HEK293 (cell line): Measurements from ENCODE around the gene FDCSP.

Source experiments
- CTCF ChIA-PET: fragments of 350-600 bp; formaldehyde crosslinking; extraction: SDS; loops from one replicate; lab custom pipeline; 2021; ENCODE audit warnings: antibody characterized with exemption; lab: Yijun Ruan, JAX
- POLR2A ChIA-PET: fragments of 300-600 bp; formaldehyde crosslinking; extraction: SDS; loops from one replicate; lab custom pipeline; 2020; ENCODE audit warnings: antibody characterized with exemption, inconsistent platforms; lab: Yijun Ruan, JAX
- H3K27ac ChIP-seq: fragments of 200-500 bp; sonication (Bioruptor generic); 2 replicates; pipeline ENCODE4 v1.5.1; 2014; ENCODE audit warnings: low read depth, low read length, control low read depth, inconsistent platforms; ENCODE audit errors: extremely low read depth
- H3K36me3 ChIP-seq, 2 experiments: fragments of 200-500 bp in 1 of 2; sonication (Bioruptor generic) in 1 of 2; 1 replicate in 1 of 2; 2 replicates in 1 of 2; pipeline ENCODE4 v1.5.1; 2014 to 2017; ENCODE audit warnings: inconsistent platforms in 2 of 2, low read length in 2 of 2; ENCODE audit not compliant: control insufficient read depth in 2 of 2, insufficient read depth in 1 of 2
- H3K4me1 ChIP-seq: fragments of 200-500 bp; sonication (Bioruptor generic); 2 replicates; pipeline ENCODE4 v1.5.1; 2014; ENCODE audit warnings: mild to moderate bottlenecking, low read length, inconsistent platforms; ENCODE audit not compliant: control insufficient read depth, insufficient read depth
- H3K4me3 ChIP-seq: 2 replicates; pipeline ENCODE4 v1.5.1; 2011; ENCODE audit warnings: low read depth, mild to moderate bottlenecking, control low read depth, low read length, moderate library complexity
- H3K9me3 ChIP-seq: fragments of 200-500 bp; sonication (Bioruptor generic); 2 replicates; pipeline ENCODE4 v1.5.1; 2014; ENCODE audit warnings: low read depth, low read length, inconsistent platforms; ENCODE audit not compliant: control insufficient read depth, insufficient read depth
- KLF1 ChIP-seq: fragments of 450-650 bp; formaldehyde crosslinking; IDR thresholded peaks from 2 replicates; pipeline ENCODE4 v1.5.1; 2016; ENCODE audit warnings: missing biosample characterization, missing genetic modification characterization
- KLF16 ChIP-seq: fragments of 450-650 bp; formaldehyde crosslinking; IDR thresholded peaks from 2 replicates; pipeline ENCODE4 v1.5.1; 2017; ENCODE audit warnings: missing biosample characterization, missing genetic modification characterization
- OVOL3 ChIP-seq: fragments of 450-650 bp; formaldehyde crosslinking; IDR thresholded peaks from 2 replicates; pipeline ENCODE4 v1.5.1; 2016; ENCODE audit warnings: missing biosample characterization, missing genetic modification characterization
- PRDM2 ChIP-seq: fragments of 450-650 bp; formaldehyde crosslinking; IDR thresholded peaks from 2 replicates; pipeline ENCODE4 v1.5.1; 2016; ENCODE audit warnings: missing biosample characterization, missing genetic modification characterization, borderline replicate concordance
- SP7 ChIP-seq: fragments of 450-650 bp; formaldehyde crosslinking; IDR thresholded peaks from 2 replicates; pipeline ENCODE4 v1.5.1; 2016; ENCODE audit warnings: missing biosample characterization, missing genetic modification characterization
- YY1 ChIP-seq: fragments of 450-650 bp; formaldehyde crosslinking; IDR thresholded peaks from 2 replicates; pipeline ENCODE4 v1.5.1; 2018; ENCODE audit warnings: missing biosample characterization, missing genetic modification characterization
- ZBTB26 ChIP-seq: fragments of 450-650 bp; formaldehyde crosslinking; optimal IDR thresholded peaks from 2 replicates; pipeline ENCODE3; 2016; ENCODE audit warnings: missing biosample characterization, mild to moderate bottlenecking, missing genetic modification characterization
- ZNF146 ChIP-seq: fragments of 450-650 bp; formaldehyde crosslinking; IDR thresholded peaks from 2 replicates; pipeline ENCODE4 v1.5.1; 2016; ENCODE audit warnings: missing biosample characterization, missing genetic modification characterization
- ZNF174 ChIP-seq: fragments of 450-650 bp; formaldehyde crosslinking; IDR thresholded peaks from 2 replicates; pipeline ENCODE4 v1.5.0; 2017; ENCODE audit warnings: missing biosample characterization, mild to moderate bottlenecking, missing genetic modification characterization
- ZNF24 ChIP-seq: fragments of 450-650 bp; formaldehyde crosslinking; IDR thresholded peaks from 2 replicates; pipeline ENCODE4 v1.5.1; 2016; ENCODE audit warnings: missing biosample characterization, missing genetic modification characterization
- ZNF335 ChIP-seq: fragments of 450-650 bp; formaldehyde crosslinking; conservative IDR thresholded peaks from 2 replicates; pipeline ENCODE4 v1.5.1; 2016; ENCODE audit warnings: missing biosample characterization, missing genetic modification characterization
- ZNF366 ChIP-seq: fragments of 450-650 bp; formaldehyde crosslinking; conservative IDR thresholded peaks from 2 replicates; pipeline ENCODE4 v1.5.1; 2016; ENCODE audit warnings: missing biosample characterization, missing genetic modification characterization
- ZNF560 ChIP-seq: fragments of 450-650 bp; formaldehyde crosslinking; IDR thresholded peaks from 2 replicates; pipeline ENCODE4 v1.5.1; 2017; ENCODE audit warnings: missing biosample characterization, missing genetic modification characterization, borderline replicate concordance
- ZNF600 ChIP-seq: fragments of 450-650 bp; formaldehyde crosslinking; IDR thresholded peaks from 2 replicates; pipeline ENCODE4 v1.5.1; 2016; ENCODE audit warnings: missing biosample characterization, missing genetic modification characterization
- ZNF626 ChIP-seq: fragments of 450-650 bp; sonication (Bioruptor Pico); formaldehyde crosslinking; IDR thresholded peaks from 2 replicates; pipeline ENCODE4 v1.5.1; 2018; ENCODE audit warnings: missing biosample characterization, missing genetic modification characterization, inconsistent platforms
- ZNF76 ChIP-seq: fragments of 450-650 bp; formaldehyde crosslinking; IDR thresholded peaks from 2 replicates; pipeline ENCODE4; 2016; ENCODE audit warnings: low read depth, missing biosample characterization, missing genetic modification characterization, borderline replicate concordance
- TF ChIP-seq, protein P1 (sequence below): fragments of 450-650 bp; formaldehyde crosslinking; IDR thresholded peaks from 2 replicates; pipeline ENCODE4 v1.5.1; 2016; ENCODE audit warnings: missing biosample characterization, missing genetic modification characterization

Gene FDCSP

GRCh38 chr4:70183940-70184246, 42.0 kb upstream of the FDCSP start:
- no peak overlapping the region for H3K4me3 ChIP-seq
- H3K27ac ChIP-seq: no peak overlapping the region
- H3K9me3 ChIP-seq: no peaks in the 10 kb centered on the region
- ChIA-PET CTCF (interaction anchor here (0.6 to 3.7 kb wide), 14 partner anchors 8 to 521 kb away, joined by 3 to 15 read pairs (median 5); no protein-coding TSS in a partner anchor), POLR2A (no interaction called here)
- TF ChIP-seq ZNF366 (tag by site-specific recombination): no peak
- TF ChIP-seq ZNF600: no peak
- TF ChIP-seq ZNF335: no peak
- TF ChIP-seq, protein P1, sequence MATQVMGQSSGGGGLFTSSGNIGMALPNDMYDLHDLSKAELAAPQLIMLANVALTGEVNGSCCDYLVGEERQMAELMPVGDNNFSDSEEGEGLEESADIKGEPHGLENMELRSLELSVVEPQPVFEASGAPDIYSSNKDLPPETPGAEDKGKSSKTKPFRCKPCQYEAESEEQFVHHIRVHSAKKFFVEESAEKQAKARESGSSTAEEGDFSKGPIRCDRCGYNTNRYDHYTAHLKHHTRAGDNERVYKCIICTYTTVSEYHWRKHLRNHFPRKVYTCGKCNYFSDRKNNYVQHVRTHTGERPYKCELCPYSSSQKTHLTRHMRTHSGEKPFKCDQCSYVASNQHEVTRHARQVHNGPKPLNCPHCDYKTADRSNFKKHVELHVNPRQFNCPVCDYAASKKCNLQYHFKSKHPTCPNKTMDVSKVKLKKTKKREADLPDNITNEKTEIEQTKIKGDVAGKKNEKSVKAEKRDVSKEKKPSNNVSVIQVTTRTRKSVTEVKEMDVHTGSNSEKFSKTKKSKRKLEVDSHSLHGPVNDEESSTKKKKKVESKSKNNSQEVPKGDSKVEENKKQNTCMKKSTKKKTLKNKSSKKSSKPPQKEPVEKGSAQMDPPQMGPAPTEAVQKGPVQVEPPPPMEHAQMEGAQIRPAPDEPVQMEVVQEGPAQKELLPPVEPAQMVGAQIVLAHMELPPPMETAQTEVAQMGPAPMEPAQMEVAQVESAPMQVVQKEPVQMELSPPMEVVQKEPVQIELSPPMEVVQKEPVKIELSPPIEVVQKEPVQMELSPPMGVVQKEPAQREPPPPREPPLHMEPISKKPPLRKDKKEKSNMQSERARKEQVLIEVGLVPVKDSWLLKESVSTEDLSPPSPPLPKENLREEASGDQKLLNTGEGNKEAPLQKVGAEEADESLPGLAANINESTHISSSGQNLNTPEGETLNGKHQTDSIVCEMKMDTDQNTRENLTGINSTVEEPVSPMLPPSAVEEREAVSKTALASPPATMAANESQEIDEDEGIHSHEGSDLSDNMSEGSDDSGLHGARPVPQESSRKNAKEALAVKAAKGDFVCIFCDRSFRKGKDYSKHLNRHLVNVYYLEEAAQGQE: no peak
- no peak for TF ChIP-seq ZNF76 (tag by site-specific recombination)
- TF ChIP-seq KLF16 (tag by site-specific recombination): no peak
- TF ChIP-seq SP7: no peak
- TF ChIP-seq ZNF560 (tag by site-specific recombination): no peak
- no peak for TF ChIP-seq ZNF626
- no peaks in the 10 kb centered on the region for H3K36me3 ChIP-seq
- H3K4me1 ChIP-seq: no peaks in the 10 kb centered on the region

DNA sequence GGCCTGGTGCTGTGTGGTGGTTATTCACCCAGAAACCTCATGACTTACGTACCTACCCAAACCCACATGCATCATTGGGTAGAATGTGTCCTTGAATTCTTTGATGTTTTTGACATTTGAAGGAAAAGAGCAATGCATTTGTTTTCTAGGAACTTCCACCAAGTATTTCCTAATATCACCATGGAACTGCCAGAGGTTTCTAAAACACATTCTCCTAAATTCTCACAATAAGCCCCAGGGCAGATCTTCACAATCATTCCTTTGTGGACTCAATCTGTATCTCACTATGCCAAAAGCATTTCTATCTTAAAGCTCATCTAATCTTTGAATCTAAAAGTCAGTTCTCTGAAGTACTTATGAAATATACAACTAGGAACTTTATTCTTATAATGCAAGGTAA, 38.7 kb upstream of the FDCSP start:
- no peaks in the 10 kb centered on the region for H3K36me3 ChIP-seq
- no peak overlapping the region for H3K27ac ChIP-seq
- H3K9me3 ChIP-seq: no peaks in the 10 kb centered on the region
- ChIA-PET CTCF (no interaction called here), POLR2A (no interaction called here)
- H3K4me1 ChIP-seq: no peaks in the 10 kb centered on the region
- TF ChIP-seq ZBTB26 (tag by site-specific recombination) (no peak), PRDM2 (no peak), YY1 (tag by site-specific recombination) (no peak), ZNF174 (tag by site-specific recombination) (no peak), OVOL3 (tag by site-specific recombination) (no peak), KLF1 (tag by site-specific recombination) (no peak), ZNF76 (tag by site-specific recombination) (no peak), ZNF24 (no peak), ZNF146 (tag by site-specific recombination) (no peak)
- no peak overlapping the region for H3K4me3 ChIP-seq
